Activated CD8-positive, alpha-beta T cell treated with anti-CD3 and anti-CD28 coated beads, Interleukin-2, amount 10 ng/mL, durations not matched to agents 7 days and 5 days (primary cell): Measurements from ENCODE around the gene RPL23. TPM values are rescaled to one million over a fixed set of nuclear protein-coding genes. Genes with fewer than 3 reads are reported as not detected.

Experiments used
- ATAC-seq: fragments of 150-1000 bp; cut with Tn5 transposase; one replicate; pipeline ENCODE4 v1.10.0; 2021; ENCODE audit warnings: moderate library complexity
- CTCF ChIA-PET: fragments of 350-600 bp; sonication (Branson Sonifier 250); formaldehyde crosslinking; loops from one replicate; lab custom pipeline; 2021; ENCODE audit warnings: antibody characterized with exemption; lab: Charles Lee
- POLR2A ChIA-PET: fragments of 350-600 bp; sonication (Branson Sonifier 250); formaldehyde crosslinking; loops from one replicate; lab custom pipeline; 2021; ENCODE audit warnings: antibody characterized with exemption; lab: Charles Lee
- DNase-seq: peaks from one replicate; pipeline ENCODE4 v3.0.0-alpha.2; 2020
- H3K27ac Mint-ChIP-seq: one replicate; pipeline ENCODE4 v1.8.0; 2021; ENCODE audit warnings: mild to moderate bottlenecking, mixed read lengths
- H3K27me3 Mint-ChIP-seq: one replicate; pipeline ENCODE4 v1.8.0; 2021; ENCODE audit warnings: low read depth, mixed read lengths
- H3K36me3 Mint-ChIP-seq: one replicate; pipeline ENCODE4 v1.8.0; 2021; ENCODE audit warnings: low read depth, mixed read lengths
- H3K4me1 Mint-ChIP-seq: one replicate; pipeline ENCODE4 v1.8.0; 2021; ENCODE audit warnings: low read depth, mixed read lengths
- H3K4me3 Mint-ChIP-seq: one replicate; pipeline ENCODE4 v1.8.0; 2021; ENCODE audit warnings: mild to moderate bottlenecking, mixed read lengths
- H3K9me3 Mint-ChIP-seq: one replicate; pipeline ENCODE4 v1.8.0; 2022; ENCODE audit warnings: mixed read lengths; ENCODE audit not compliant: insufficient read depth
- total RNA-seq, 2 experiments: library from RNA; stranded (reverse); gene quantifications; one replicate each; pipeline ENCODE4 v1.2.3, GENCODE V29; 2021

Gene RPL23
- total RNA-seq = 1,000 to 10,000 TPM; 1,130 to 1,164 TPM

- H3K9me3 Mint-ChIP-seq = no peaks in the 10 kb centered on the region
- ATAC-seq (peak; percentile 88), DNase-seq (peak; percentile 96)
- H3K27ac Mint-ChIP-seq = peak within 1 kb of the TSS; percentile 99
- H3K36me3 Mint-ChIP-seq = peaks cover 50% of the 10 kb centered on the region
- peaks cover 39% of the 10 kb centered on the region for H3K4me1 Mint-ChIP-seq
- H3K27me3 Mint-ChIP-seq = no peaks in the 10 kb centered on the region
- CTCF ChIA-PET = interaction anchor here (0.7 to 3.9 kb wide), 14 partner anchors 16 to 694 kb away, joined by 3 to 41 read pairs (median 4); partner anchors contain the start of genes ARL5C, CWC25, LASP1 and LASP1NB
- H3K4me3 Mint-ChIP-seq = peak within 1 kb of the TSS; percentile 99
- POLR2A ChIA-PET = interaction anchor here (0.6 to 3.1 kb wide), 40 partner anchors 9 to 608 kb away, joined by 3 to 113 read pairs (median 4); partner anchors contain the start of genes CWC25, FBXO47, LASP1 and LASP1NB
These were observed at the start of gene RPL23 for GRCh38 chr17:38853292-38854219. TSS of gene RPL23 (minus strand) at chr17:38853721. CDS start at chr17:38853710, 11 bp downstream.

- peak overlapping the region; percentile 89 for H3K27ac Mint-ChIP-seq
- peak; percentile 31 for ATAC-seq
- DNase-seq = peak; percentile 75
- H3K9me3 Mint-ChIP-seq = no peaks in the 10 kb centered on the region
- peaks cover 82% of the 10 kb centered on the region for H3K36me3 Mint-ChIP-seq
- H3K4me3 Mint-ChIP-seq = peak overlapping the region; percentile 4
- ChIA-PET CTCF (interaction anchor here (0.9 to 8.4 kb wide), 8 partner anchors 16 to 273 kb away, joined by 3 to 82 read pairs (median 4); partner anchors contain the start of gene LASP1), POLR2A (interaction anchor here (0.6 to 6.0 kb wide), 6 partner anchors 9 to 47 kb away, joined by 3 to 57 read pairs (median 7); partner anchors contain the start of genes LASP1, LASP1NB and RPL23)
- H3K27me3 Mint-ChIP-seq = no peaks in the 10 kb centered on the region
- H3K4me1 Mint-ChIP-seq = peaks cover 62% of the 10 kb centered on the region
These were observed 47.6 kb upstream of the RPL23 start for GRCh38 chr17:38900978-38901656.

DNA sequence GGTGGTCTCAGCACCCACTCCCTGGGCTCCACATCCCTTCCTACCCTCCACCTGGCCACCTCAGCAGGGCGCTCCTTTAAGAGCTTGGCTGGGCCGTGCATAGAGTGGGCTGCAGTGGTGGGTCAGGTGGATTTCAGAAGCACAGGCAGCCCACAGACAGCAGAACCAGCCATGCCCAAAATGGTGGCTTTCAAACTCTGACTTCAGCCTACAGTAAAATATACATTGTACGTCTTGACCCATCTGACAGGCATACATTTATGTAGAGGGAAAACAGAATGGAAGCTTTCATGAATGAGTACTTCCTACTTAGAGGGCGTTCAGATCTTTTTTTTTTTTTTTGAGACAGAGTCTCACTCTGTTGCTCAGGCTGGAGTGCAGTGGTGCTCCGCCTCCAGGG lies 45.9 kb upstream of the RPL23 start:
- ATAC-seq (no peak), DNase-seq (no peak)
- POLR2A ChIA-PET = interaction anchor here (0.8 to 6.0 kb wide), 10 partner anchors 14 to 148 kb away, joined by 3 to 57 read pairs (median 8); partner anchors contain the start of genes CWC25, LASP1, LASP1NB and RPL23
- peaks cover 81% of the 10 kb centered on the region for H3K36me3 Mint-ChIP-seq
- peaks cover 70% of the 10 kb centered on the region for H3K4me1 Mint-ChIP-seq
- peak overlapping the region; percentile 75 for H3K4me3 Mint-ChIP-seq
- CTCF ChIA-PET = interaction anchor here (1.2 to 8.4 kb wide), 4 partner anchors 18 to 37 kb away, joined by 3 to 82 read pairs (median 8); partner anchors contain the start of genes LASP1 and LASP1NB
- no peaks in the 10 kb centered on the region for H3K9me3 Mint-ChIP-seq
- H3K27me3 Mint-ChIP-seq = no peaks in the 10 kb centered on the region
- peak overlapping the region; percentile 96 for H3K27ac Mint-ChIP-seq

DNA sequence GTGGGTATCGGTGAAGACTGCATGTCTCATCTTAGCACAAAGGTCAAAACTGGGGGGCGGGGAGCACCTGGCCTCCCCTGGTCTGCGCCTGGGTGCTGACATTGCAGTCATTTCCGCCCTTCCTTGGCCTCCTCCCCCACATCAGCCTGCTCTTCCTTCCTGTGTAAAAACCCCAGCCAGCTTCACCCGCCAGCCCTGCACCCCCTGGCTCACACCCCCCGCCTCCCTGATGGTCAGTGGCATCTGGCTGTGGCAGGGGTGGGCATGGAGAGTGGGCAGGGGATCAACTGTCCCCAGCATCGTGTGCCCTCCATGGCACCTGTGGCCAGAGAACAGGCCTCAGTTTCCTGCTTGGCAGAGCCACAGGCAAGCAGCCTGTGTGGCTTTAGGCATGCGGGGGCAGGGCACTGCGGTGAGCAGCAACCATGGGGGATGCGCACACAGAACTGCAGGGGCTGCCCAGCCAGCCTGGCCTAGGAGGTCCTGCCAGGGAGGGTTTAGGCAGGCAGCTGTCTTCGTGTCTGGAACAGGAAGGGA lies 45.4 kb upstream of the RPL23 start:
- ChIA-PET CTCF (interaction anchor here (1.2 to 8.4 kb wide), 7 partner anchors 12 to 266 kb away, joined by 3 to 82 read pairs (median 7); partner anchors contain the start of genes LASP1 and LASP1NB), POLR2A (interaction anchor here (0.8 to 6.0 kb wide), 14 partner anchors 9 to 147 kb away, joined by 3 to 57 read pairs (median 4); partner anchors contain the start of genes CWC25, LASP1, LASP1NB and RPL23)
- no peaks in the 10 kb centered on the region for H3K27me3 Mint-ChIP-seq
- peak overlapping the region; percentile 75 for H3K4me3 Mint-ChIP-seq
- DNase-seq (peak; percentile 89), ATAC-seq (peak; percentile 79)
- H3K36me3 Mint-ChIP-seq = peaks cover 81% of the 10 kb centered on the region
- peak overlapping the region; percentile 96 for H3K27ac Mint-ChIP-seq
- H3K4me1 Mint-ChIP-seq = peaks cover 76% of the 10 kb centered on the region
- H3K9me3 Mint-ChIP-seq = no peaks in the 10 kb centered on the region

DNA sequence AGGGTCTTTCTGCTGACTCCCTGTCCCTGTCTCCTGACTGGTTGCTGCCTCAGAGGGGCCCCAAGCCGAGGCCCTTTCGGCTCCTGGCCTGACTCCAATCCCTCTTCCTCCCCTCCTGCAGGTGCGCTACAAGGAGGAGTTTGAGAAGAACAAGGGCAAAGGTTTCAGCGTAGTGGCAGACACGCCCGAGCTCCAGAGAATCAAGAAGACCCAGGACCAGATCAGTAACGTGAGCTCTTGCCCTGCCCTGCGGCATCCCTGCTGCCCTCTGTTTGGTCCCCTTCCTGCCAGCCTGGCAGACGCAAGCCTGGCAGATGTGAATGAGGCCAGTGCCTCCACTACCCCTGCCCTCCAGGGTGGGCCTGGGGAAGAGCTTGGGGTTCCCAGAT lies 44.8 kb upstream of the RPL23 start:
- ATAC-seq (peak; percentile 24), DNase-seq (peak; percentile 48)
- peaks cover 79% of the 10 kb centered on the region for H3K36me3 Mint-ChIP-seq
- no peaks in the 10 kb centered on the region for H3K27me3 Mint-ChIP-seq
- peaks cover 82% of the 10 kb centered on the region for H3K4me1 Mint-ChIP-seq
- peak overlapping the region; percentile 75 for H3K4me3 Mint-ChIP-seq
- CTCF ChIA-PET = interaction anchor here (1.0 to 8.4 kb wide), 8 partner anchors 9 to 267 kb away, joined by 3 to 82 read pairs (median 6); partner anchors contain the start of genes LASP1 and LASP1NB
- POLR2A ChIA-PET = interaction anchor here (0.7 to 6.0 kb wide), 14 partner anchors 9 to 302 kb away, joined by 3 to 57 read pairs (median 6); partner anchors contain the start of genes CWC25, LASP1, LASP1NB and RPL19
- H3K27ac Mint-ChIP-seq = peak overlapping the region; percentile 96
- H3K9me3 Mint-ChIP-seq = no peaks in the 10 kb centered on the region

DNA sequence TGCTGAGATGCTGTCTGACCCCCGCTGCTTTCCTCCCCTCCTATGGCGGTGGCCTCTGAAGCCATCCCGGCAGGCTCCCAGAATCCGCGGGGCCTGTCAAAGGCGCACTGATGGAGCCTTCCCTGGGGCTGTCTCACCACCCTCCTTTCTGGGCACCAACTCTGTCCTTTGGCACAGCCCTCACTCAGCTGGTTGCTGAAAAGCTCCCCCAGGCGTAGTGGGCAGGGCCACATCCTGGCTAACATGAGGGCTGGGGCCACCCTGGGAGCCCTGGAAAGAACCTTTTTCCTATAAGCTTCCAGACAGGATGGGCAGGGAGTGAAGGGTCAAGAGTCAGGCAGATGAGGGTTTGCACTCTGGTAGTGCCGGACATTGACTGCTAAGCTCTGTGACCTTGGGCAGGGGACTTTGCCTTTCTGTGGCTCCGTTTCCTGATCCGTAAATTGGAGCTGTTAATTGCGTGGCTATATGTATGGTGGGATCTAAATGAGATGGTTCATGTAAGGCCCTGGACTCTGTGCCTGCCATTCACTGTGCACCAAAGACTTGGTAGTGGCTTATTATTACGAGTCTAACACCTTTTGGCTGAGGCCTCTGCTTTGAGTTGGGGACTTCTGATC lies 44.3 kb upstream of the RPL23 start:
- peaks cover 80% of the 10 kb centered on the region for H3K36me3 Mint-ChIP-seq
- H3K9me3 Mint-ChIP-seq = no peaks in the 10 kb centered on the region
- ATAC-seq (no peak), DNase-seq (no peak)
- ChIA-PET CTCF (interaction anchor here (1.0 to 8.4 kb wide), 10 partner anchors 10 to 267 kb away, joined by 3 to 82 read pairs (median 4); partner anchors contain the start of genes LASP1 and LASP1NB), POLR2A (interaction anchor here (0.6 to 6.0 kb wide), 13 partner anchors 8 to 302 kb away, joined by 3 to 57 read pairs (median 7); partner anchors contain the start of genes CWC25, LASP1, LASP1NB and RPL19)
- no peaks in the 10 kb centered on the region for H3K27me3 Mint-ChIP-seq
- peaks cover 85% of the 10 kb centered on the region for H3K4me1 Mint-ChIP-seq
- H3K4me3 Mint-ChIP-seq = peak overlapping the region; percentile 75
- peak overlapping the region; percentile 96 for H3K27ac Mint-ChIP-seq

- peak overlapping the region; percentile 96 for H3K27ac Mint-ChIP-seq
- no peak overlapping the region for H3K4me3 Mint-ChIP-seq
- POLR2A ChIA-PET = interaction anchor here (0.9 to 6.0 kb wide), 8 partner anchors 15 to 303 kb away, joined by 3 to 57 read pairs (median 8); partner anchors contain the start of genes LASP1, LASP1NB, RPL19 and RPL23
- ATAC-seq (no peak), DNase-seq (no peak)
- CTCF ChIA-PET = interaction anchor here (1.0 to 8.4 kb wide), 9 partner anchors 10 to 86 kb away, joined by 3 to 82 read pairs (median 3); partner anchors contain the start of genes LASP1 and LASP1NB
- peaks cover 91% of the 10 kb centered on the region for H3K4me1 Mint-ChIP-seq
- H3K27me3 Mint-ChIP-seq = no peaks in the 10 kb centered on the region
- H3K36me3 Mint-ChIP-seq = peaks cover 83% of the 10 kb centered on the region
- no peaks in the 10 kb centered on the region for H3K9me3 Mint-ChIP-seq
These were observed 43.7 kb upstream of the RPL23 start for GRCh38 chr17:38897176-38897575.

GRCh38 chr17:38896346-38896954 lies 42.9 kb upstream of the RPL23 start:
- POLR2A ChIA-PET = interaction anchor here (0.9 kb wide), 1 partner anchor 43 kb away, joined by 3 read pairs; the partner anchor contains the start of gene RPL23
- H3K4me1 Mint-ChIP-seq = peaks cover 94% of the 10 kb centered on the region
- no peaks in the 10 kb centered on the region for H3K9me3 Mint-ChIP-seq
- H3K4me3 Mint-ChIP-seq = no peak overlapping the region
- H3K36me3 Mint-ChIP-seq = peaks cover 88% of the 10 kb centered on the region
- no peak for DNase-seq
- H3K27me3 Mint-ChIP-seq = no peaks in the 10 kb centered on the region
- CTCF ChIA-PET = interaction anchor here (1.1 to 8.4 kb wide), 3 partner anchors 19 to 87 kb away, joined by 3 to 82 read pairs (median 3); partner anchors contain the start of gene LASP1
- peak overlapping the region; percentile 96 for H3K27ac Mint-ChIP-seq
- no peak for ATAC-seq

DNA sequence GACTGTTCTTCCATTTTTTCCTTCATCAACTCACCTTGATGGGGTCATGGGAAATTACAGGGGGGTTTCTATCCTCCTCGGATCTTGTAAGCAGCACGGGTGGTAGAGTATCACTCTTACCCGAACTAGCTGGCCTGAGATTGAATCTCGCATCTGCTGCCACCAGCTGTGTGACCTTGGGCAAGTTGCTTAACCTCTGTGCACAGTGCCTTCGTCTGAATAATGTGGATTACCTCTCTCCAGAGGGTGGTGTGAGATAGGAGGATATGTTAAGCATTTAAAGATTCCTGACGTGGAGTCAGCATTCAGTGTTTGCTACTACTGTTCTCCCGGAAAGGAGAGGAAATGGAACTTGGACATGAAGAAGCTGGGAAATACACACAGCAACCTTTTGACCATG lies 40.8 kb upstream of the RPL23 start:
- no peak for DNase-seq
- ChIA-PET CTCF (interaction anchor here (1.1 to 2.0 kb wide), 5 partner anchors 21 to 281 kb away, joined by 3 to 15 read pairs (median 5); partner anchors contain the start of gene LASP1), POLR2A (interaction anchor here (0.9 to 1.8 kb wide), 4 partner anchors 12 to 25 kb away, joined by 3 to 6 read pairs (median 4); partner anchors contain the start of gene LASP1)
- H3K36me3 Mint-ChIP-seq = peaks cover 89% of the 10 kb centered on the region
- H3K27ac Mint-ChIP-seq = peak overlapping the region; percentile 94
- peak overlapping the region; percentile 35 for H3K4me3 Mint-ChIP-seq
- H3K27me3 Mint-ChIP-seq = no peaks in the 10 kb centered on the region
- no peak for ATAC-seq
- H3K4me1 Mint-ChIP-seq = peaks cover 97% of the 10 kb centered on the region
- H3K9me3 Mint-ChIP-seq = no peaks in the 10 kb centered on the region
